ENCODE measurements around the gene NKAIN4.

GRCh38 chr20:63226042-63226943, 28.0 kb downstream of the NKAIN4 start:
- no peak for TF ChIP-seq CTCF (IDR thresholded peaks at IDR 0.05; ENCODE audit: low read length)
- no peak for TF ChIP-seq EZH2 (optimal IDR thresholded peaks at IDR 0.05; ENCODE audit: low read depth, low read length)
- TF ChIP-seq EZH2phosphoT487 (IDR thresholded peaks at IDR 0.05; ENCODE audit: low read length): no peak
